ENCODE data around the gene AQP3.
"Not testable (repeated sequence)": the region's sequence is repeated elsewhere in the genome, so short reads cannot be mapped to it uniquely, and the experiment has no call there.

The AQP3 gene

DNA sequence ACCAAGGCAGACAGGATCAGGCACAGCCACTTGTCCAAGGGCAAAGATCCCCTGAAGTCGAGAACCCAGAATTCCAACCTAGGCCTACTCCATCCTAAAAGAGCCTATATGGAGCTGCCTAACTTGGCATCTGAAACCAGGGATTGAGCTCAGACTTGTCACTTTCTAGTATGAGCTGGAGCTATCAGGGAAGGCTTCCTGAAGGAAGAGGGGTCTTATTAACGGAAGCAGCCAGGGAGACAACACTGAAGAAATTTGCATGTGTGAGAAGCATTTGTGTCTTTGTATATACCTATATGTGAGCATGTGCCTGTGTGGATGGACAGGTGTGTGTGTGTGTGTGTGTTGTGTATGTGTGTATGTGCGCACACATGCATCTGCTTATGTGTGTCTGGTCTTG, 40.3 kb downstream of the AQP3 start:
- no peak for DNase-seq

GRCh38 chr9:33404788-33405362, 42.5 kb downstream of the AQP3 start:
- no peak for DNase-seq

DNA sequence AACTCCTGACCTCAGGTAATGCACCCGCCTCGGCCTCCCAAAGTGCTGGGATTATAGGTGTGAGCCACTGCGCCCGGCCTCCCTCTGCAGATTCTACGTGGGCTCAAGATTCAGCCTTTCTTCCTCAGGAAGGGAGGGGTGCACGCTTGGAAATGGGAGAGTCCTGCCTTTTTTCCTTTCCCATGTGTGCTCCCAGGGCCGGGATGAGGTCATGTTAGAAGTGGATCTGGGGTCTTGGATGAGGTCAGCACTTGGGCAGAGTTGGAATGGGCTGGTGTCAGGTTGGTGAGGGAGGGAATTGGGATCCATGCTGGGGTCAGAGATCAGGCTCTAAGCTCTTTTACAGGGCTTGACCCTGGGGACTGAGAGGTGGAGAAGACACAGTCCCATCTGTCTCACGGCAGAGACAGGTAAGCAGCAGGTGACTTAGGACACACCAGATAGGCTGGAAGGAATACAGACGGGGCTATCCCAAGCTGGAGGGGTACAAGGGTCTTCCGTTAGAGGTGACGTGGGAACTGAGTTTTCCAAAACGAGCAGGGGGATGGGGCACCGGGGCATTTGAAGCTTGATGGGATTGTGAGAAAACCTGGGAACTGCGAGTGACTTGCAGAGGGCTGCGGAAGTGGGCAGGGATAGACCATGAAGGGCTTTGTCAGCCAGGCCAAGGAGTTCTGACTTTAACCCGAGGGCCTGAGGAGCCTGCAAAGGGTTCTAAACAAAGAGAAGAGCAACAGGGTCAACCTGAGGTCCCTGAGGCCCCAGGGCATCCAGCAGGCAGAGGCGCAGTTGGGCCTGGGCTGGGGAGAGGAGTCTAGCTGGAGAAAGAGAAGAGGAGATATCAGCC, 43.2 kb downstream of the AQP3 start:
- DNase-seq = no peak

- not testable (repeated sequence) for DNase-seq
These were observed 45.0 kb downstream of the AQP3 start, which contains the start of gene AQP7 for GRCh38 chr9:33402371-33402770. AQP7 (minus strand) TSS chr9:33402568; CDS start chr9:33401262, 1,306 bp downstream.

DNA sequence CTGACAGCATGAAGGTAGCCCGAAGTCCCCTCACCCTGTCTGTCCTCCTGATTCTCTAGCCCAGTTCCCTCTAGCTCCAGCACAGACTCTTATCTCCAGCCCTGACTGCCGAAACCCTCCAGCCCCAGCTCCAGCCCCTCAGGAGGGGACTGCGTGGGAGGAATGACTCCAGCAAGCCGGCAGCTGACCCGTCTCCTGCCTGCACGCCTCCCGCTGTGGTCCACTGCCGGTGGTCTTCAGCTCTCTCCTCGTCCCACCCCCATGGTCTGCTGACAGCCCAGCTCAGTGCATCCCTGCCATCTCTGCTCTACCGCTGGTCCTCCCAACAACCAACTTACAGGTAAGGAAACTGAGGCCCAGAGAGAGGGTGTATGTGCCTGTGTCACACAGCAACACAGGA, 45.6 kb downstream of the AQP3 start:
- DNase-seq = not testable (repeated sequence)

GRCh38 chr9:33399047-33399446, 48.3 kb downstream of the AQP3 start:
- not testable (repeated sequence) for DNase-seq

DNA sequence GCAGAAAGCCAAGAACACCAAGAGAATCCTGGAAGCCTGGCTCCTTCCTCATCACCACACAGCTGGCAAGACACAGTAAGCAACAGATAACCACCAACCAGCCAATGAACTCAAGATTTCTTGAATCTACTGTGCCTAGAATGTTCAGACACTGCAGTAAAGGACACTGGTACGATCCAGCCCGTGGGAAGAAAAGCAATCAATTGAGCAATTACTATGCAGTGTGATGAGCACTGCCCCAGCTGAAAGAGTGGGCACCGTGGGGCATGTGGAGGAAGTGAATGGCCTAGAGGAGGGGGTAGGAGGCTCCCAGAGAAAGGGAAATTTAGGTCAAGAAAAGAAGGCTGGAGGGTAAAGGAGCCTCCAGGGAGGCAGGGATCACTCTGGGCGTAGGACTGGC, 49.6 kb downstream of the AQP3 start:
- not testable (repeated sequence) for DNase-seq

DNA sequence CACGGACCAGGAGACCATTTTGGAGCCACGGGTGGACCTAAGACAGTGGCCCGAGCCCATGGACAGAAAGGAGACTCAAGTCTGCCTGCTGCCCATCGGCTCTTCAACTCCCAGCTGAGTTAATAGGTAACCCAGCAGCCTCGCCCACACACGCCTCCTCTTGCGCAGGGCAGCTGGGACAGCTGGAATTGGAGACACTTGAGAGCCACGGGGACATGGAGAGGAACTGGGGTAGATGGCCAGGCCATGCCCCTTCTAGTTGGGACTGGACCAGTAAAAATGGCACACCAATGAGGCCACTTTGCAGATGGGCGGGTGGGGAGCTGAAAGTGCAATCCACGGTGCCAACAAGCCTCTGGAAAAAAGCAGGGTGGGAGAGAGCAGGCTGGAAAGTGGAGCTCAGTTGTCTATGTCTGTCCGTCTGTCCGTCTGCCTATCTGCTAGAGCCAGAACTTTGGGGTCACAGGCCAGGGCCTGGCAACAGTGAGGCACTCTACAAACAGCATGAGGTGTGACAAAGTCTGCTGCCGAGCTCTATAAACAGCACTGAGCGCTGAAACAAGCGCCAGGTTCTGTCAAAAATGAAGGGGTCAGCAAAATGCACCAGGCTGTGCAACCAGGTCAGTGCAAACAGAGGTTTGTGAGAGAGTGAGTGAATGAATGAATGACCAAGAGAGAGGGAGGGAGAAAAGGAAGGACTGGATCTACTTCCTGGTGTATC, 52.1 kb downstream of the AQP3 start:
- not testable (repeated sequence) for DNase-seq

GRCh38 chr9:33393986-33394385, 53.4 kb downstream of the AQP3 start:
- DNase-seq = not testable (repeated sequence)

DNA sequence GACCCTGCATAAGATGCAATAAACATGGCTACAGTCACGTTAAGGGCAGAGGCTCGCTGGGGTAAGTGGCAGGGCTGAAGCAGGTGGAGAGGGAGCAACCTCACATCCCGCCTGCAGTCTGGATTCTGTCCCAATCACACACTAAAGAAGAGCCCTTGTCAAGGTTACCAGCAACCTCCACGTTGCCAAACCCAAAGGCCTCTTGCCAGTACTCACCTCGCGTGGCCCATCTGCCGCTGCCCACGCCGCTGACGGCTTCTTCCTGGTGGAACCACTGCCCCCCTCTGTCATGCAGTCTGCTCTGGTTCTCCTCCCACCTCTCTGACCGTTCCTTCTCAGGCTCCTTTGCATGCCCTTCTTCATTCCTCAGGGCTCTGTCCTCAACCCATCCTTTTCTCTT, 53.8 kb downstream of the AQP3 start:
- DNase-seq = no peak

DNA sequence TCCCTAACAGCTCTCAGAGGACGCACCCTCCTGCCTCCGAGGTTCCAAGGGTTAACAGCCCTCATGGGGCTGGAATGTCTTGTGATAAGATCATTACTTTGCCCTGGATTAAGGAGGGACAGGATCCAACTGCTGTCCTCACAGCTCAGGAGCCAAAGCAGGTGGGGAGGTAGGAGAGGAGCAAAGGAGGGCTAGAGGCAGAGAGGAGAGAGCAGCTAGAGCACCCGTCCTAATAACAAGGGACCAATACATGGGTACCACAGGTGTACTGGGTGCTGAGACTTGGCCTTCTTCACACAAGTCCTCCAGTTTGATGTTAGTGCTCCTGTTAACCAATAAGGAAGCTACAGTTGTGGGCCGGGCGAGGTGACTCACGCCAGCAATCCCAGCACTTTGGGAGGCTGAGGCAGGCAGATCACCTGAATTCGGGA, 54.8 kb downstream of the AQP3 start:
- not testable (repeated sequence) for DNase-seq
